ENCODE results near the gene LRRC26. TPM values are rescaled to one million over a fixed set of nuclear protein-coding genes. Genes with fewer than 3 reads are reported as not detected.

LRRC26 gene
- total RNA-seq, 6 experiments from 2014 or later = 0.17 to 0.18 TPM; not detected in 4

DNA sequence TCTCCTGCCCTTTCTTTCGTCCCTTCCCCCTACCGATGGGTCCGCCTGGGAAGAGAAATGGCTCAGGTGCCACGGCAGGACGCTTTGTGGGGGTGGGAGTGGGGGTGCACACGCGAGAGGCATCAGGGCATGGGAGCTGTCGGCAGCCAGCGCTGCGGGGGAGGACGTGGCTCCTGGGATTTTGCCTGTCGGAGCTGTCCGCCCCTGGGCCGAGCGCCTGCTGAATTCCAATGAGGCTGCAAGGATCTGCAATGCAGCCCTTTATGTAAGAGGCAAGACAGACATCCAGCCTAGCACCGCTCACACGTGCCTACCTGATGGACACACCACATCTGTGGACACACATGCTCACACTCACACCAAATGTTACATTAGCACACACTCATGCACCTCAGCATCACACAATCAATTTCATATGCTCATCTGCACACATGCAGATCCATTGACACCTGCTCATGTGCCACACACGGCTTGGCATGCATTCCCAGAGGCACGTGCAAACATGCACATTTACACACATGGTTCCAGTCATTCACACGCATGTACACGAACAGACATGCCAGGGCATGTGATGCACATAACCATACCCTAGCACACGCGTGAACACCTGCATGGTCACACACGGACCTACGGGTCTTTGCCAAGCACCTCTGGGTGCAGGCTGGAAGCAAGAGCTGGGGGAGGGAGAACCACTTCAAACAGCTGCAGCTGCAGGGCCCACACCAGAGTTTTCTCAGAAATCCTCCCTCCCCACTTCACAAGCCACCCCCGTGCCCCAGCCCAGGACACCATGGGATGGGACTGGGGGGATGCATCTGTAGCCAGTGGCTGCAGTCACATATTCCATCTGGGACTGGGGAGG is 29.5 kb downstream of the LRRC26 start:
- ATAC-seq = no peak
- no peaks in the 10 kb centered on the region for H3K9me3 ChIP-seq
- H3K4me1 ChIP-seq = no peaks in the 10 kb centered on the region
- no peak overlapping the region for H3K27ac ChIP-seq
- no peak for TF ChIP-seq CTCF (IDR thresholded peaks at IDR 0.05)
- no peak for TF ChIP-seq POLR2A (IDR thresholded peaks at IDR 0.05)
- WGBS (ENCODE audit: insufficient coverage, low coverage, low lambda C conversion rate, missing lambda C conversion rate) = 45% methylated on average over 14 of the region's 26 CpGs
- intact Hi-C loops (cut with DNase I) = no loop called here
- no peaks in the 10 kb centered on the region for H3K36me3 ChIP-seq
- no peak overlapping the region for H3K4me3 ChIP-seq
- no peak for DNase-seq
- H3K27me3 ChIP-seq = peaks cover 0 to 10% of the 10 kb centered on the region in 2 donors

- intact Hi-C loops (cut with DNase I) = no loop called here
- TF ChIP-seq CTCF (IDR thresholded peaks at IDR 0.05) (no peak), POLR2A (IDR thresholded peaks at IDR 0.05) (no peak)
- peaks cover 0 to 10% of the 10 kb centered on the region in 2 donors for H3K27me3 ChIP-seq
- DNase-seq (no peak), ATAC-seq (no peak)
- no peaks in the 10 kb centered on the region for H3K9me3 ChIP-seq
- 23% methylated on average over 8 of the region's 37 CpGs for WGBS (ENCODE audit: insufficient coverage, low coverage, low lambda C conversion rate, missing lambda C conversion rate)
- no peak overlapping the region for H3K27ac ChIP-seq
- no peaks in the 10 kb centered on the region for H3K36me3 ChIP-seq
- H3K4me1 ChIP-seq = no peaks in the 10 kb centered on the region
- no peak overlapping the region for H3K4me3 ChIP-seq
Measured at GRCh38 chr9:137139468-137140150, 30.2 kb downstream of the LRRC26 start.

- Histone ChIP-seq H3K9me3 (no peaks in the 10 kb centered on the region), H3K4me1 (no peaks in the 10 kb centered on the region), H3K27ac (no peak within 1 kb of the TSS), H3K36me3 (no peaks in the 10 kb centered on the region), H3K27me3 (peaks cover 0 to 10% of the 10 kb centered on the region in 2 donors), H3K4me3 (no peak within 1 kb of the TSS)
- peak; percentile 14 to 72 (median 36) for ATAC-seq
- intact Hi-C loops (cut with DNase I) = no loop called here
- WGBS (ENCODE audit: insufficient coverage, low coverage, low lambda C conversion rate, missing lambda C conversion rate) = 13% methylated on average over 3 of the region's 104 CpGs
- no peak for DNase-seq
- TF ChIP-seq POLR2A (IDR thresholded peaks at IDR 0.05) = no peak
- TF ChIP-seq CTCF (IDR thresholded peaks at IDR 0.05) = no peak
Measured at GRCh38 chr9:137138722-137139467, 31.0 kb downstream of the LRRC26 start, which contains the start of gene GRIN1. TSS of gene GRIN1 (plus strand) at chr9:137139154. CDS start at chr9:137139487, 333 bp downstream.

DNA sequence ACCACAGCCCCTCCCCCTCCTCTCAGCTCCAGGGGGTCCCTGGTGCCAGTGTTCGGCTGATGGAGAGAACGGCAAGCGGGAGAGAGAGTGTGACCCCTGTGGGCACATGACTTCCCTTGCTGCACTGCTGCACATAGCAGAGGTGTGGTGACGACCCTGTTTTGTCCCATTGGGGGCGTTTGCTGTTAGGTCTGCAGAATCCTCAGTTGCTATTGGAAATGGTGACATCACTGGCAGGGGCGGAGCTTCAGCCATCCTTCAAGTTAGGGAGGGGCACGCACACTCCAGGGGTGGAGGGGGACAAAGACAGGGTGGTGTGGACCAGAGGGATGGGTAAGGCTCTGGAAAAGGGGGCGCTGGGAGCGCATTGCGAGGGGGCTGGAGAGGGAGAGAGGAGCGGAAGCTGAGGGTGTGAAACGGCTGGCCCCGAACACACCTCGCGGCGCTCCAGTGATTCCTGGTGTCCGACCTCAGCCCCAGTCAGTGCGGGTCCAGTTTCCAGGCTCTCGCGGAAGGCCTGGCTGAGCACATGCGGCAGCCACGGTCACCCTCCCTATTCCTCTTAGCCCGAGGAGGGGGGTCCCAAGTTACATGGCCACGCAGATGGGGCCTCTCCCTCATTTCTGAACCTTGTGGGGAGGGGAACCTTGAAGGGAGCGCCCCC is 31.7 kb downstream of the LRRC26 start:
- Histone ChIP-seq H3K27ac (no peak overlapping the region), H3K9me3 (no peaks in the 10 kb centered on the region), H3K36me3 (no peaks in the 10 kb centered on the region), H3K27me3 (peaks cover 0 to 10% of the 10 kb centered on the region in 2 donors), H3K4me3 (no peak overlapping the region), H3K4me1 (no peaks in the 10 kb centered on the region)
- DNase-seq (no peak), ATAC-seq (no peak)
- TF ChIP-seq POLR2A (IDR thresholded peaks at IDR 0.05) (no peak), CTCF (IDR thresholded peaks at IDR 0.05) (no peak)
- intact Hi-C loops (cut with DNase I) = no loop called here
- 10% methylated on average over 14 of the region's 25 CpGs for WGBS (ENCODE audit: insufficient coverage, low coverage, low lambda C conversion rate, missing lambda C conversion rate)

Measured in right lobe of liver (tissue), 6 donors.